Activated CD4-positive, CD25-positive, alpha-beta regulatory T cell treated with anti-CD3 and anti-CD28 coated beads, Interleukin-2, amount 50 U/mL, for 16 hours (primary cell): ENCODE measurements around the gene HID1.
"Not testable (repeated sequence)": the region's sequence is repeated elsewhere in the genome, so short reads cannot be mapped to it uniquely, and the experiment has no call there.

ENCODE experiments used
- DNase-seq: peaks from one replicate; pipeline ENCODE4 v3.0.0-alpha.2; 2020; ENCODE audit warnings: low read depth, low spot score

The HID1 gene

GRCh38 chr17:74922694-74923537 is 49.6 kb downstream of the HID1 start, which contains the start of gene USH1G:
TSS of gene USH1G (minus strand) at chr17:74923255. CDS start at chr17:74923073, 182 bp downstream.
- no peak for DNase-seq

- DNase-seq, result no peak
Observed at GRCh38 chr17:74922172-74922571, 50.4 kb downstream of the HID1 start.

GRCh38 chr17:74921769-74922168 is 50.8 kb downstream of the HID1 start:
- DNase-seq, result no peak

GRCh38 chr17:74921026-74921681 is 51.4 kb downstream of the HID1 start:
- no peak for DNase-seq

- no peak for DNase-seq
Observed at GRCh38 chr17:74920642-74921025, 51.9 kb downstream of the HID1 start.

GRCh38 chr17:74920306-74920620 is 52.3 kb downstream of the HID1 start:
- no peak for DNase-seq

GRCh38 chr17:74919440-74920305 is 52.9 kb downstream of the HID1 start:
- DNase-seq, result no peak

- DNase-seq, result no peak
Observed at GRCh38 chr17:74918906-74919305, 53.7 kb downstream of the HID1 start.

- DNase-seq, result no peak
Observed at GRCh38 chr17:74917430-74917829, 55.1 kb downstream of the HID1 start.

- no peak for DNase-seq
Observed at GRCh38 chr17:74916851-74917199, 55.7 kb downstream of the HID1 start.

GRCh38 chr17:74916136-74916850 is 56.3 kb downstream of the HID1 start:
- DNase-seq, result no peak

GRCh38 chr17:74911423-74911822 is 61.1 kb downstream of the HID1 start:
- DNase-seq, result not testable (repeated sequence)

- DNase-seq, result not testable (repeated sequence)
Observed at GRCh38 chr17:74909097-74909496, 63.5 kb downstream of the HID1 start.

GRCh38 chr17:74907012-74907411 is 65.5 kb downstream of the HID1 start:
- no peak for DNase-seq

- DNase-seq, result not testable (repeated sequence)
Observed at GRCh38 chr17:74906214-74906793, 66.3 kb downstream of the HID1 start.

GRCh38 chr17:74904687-74905409 is 67.7 kb downstream of the HID1 start:
- DNase-seq, result no peak

- DNase-seq, result no peak
Observed at GRCh38 chr17:74903671-74904070, 68.9 kb downstream of the HID1 start.

GRCh38 chr17:74903034-74903433 is 69.5 kb downstream of the HID1 start:
- DNase-seq, result no peak

GRCh38 chr17:74901353-74902135 is 71.0 kb downstream of the HID1 start:
- no peak for DNase-seq
